HFFc6 (cell line): ENCODE measurements around the gene TNFAIP8L3. TPM values are rescaled to one million over a fixed set of nuclear protein-coding genes. Genes with fewer than 3 reads are reported as not detected.

Experiments
- DNase-seq: peaks from one replicate; pipeline ENCODE4 v3.0.0-alpha.2; 2018
- H3K27ac Mint-ChIP-seq: 2 replicates; pipeline ENCODE4 v1.8.0; 2020; ENCODE audit warnings: mild to moderate bottlenecking, mixed read lengths
- H3K27me3 Mint-ChIP-seq: 2 replicates; pipeline ENCODE4 v1.8.0; 2021; ENCODE audit warnings: mild to moderate bottlenecking, moderate library complexity, mixed read lengths; ENCODE audit not compliant: insufficient read depth
- H3K36me3 Mint-ChIP-seq: 2 replicates; pipeline ENCODE4 v1.8.0; 2021; ENCODE audit warnings: low read depth, mixed read lengths
- H3K4me1 Mint-ChIP-seq: 2 replicates; pipeline ENCODE4 v1.8.0; 2020; ENCODE audit warnings: low read depth, mixed read lengths
- H3K4me3 Mint-ChIP-seq: 2 replicates; pipeline ENCODE4 v1.8.0; 2020; ENCODE audit warnings: mild to moderate bottlenecking, moderate library complexity, mixed read lengths
- H3K9me3 Mint-ChIP-seq: 2 replicates; pipeline ENCODE4 v1.8.0; 2020; ENCODE audit warnings: mild to moderate bottlenecking, mixed read lengths
- total RNA-seq, 6 experiments: library from RNA; stranded (reverse); fragmentation: NEBNext Ultra II Directional; extraction: Animal tissue kit (Norgen Biotek cat#: 25700); gene quantifications; 2 replicates in 1 of 6; 3 replicates in 5 of 6; pipeline ENCODE4 v1.2.3, GENCODE V29; 2021
- TF ChIP-seq, protein P1 (sequence below): fragments of 200-600 bp; sonication (generic); IDR thresholded peaks from 2 replicates; pipeline ENCODE4 v1.5.0; 2021; ENCODE audit warnings: antibody characterized with exemption, mild to moderate bottlenecking

TNFAIP8L3 gene
- total RNA-seq, 6 experiments from 2014 or later: 0.17 to 0.57 (median 0.23) TPM

DNA sequence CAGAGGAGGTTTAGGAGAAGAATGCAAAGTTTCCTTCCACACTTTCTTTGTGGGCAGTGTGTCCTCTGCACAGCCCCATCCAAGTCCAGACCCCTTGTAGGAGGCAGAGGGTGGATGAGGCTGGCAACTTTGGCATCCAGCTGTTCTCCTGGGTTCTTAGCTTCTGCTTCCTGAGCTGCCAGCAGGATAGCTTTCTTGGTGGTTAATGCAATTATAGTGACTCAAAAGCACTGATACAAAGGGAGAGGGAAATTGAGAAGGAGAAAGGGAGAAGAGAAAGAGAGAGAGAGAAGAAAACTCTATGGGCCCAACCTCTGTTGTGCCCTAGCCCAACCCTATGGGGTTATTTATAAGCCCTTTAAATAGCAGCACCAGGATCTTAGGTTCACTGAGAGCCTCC, 4.5 kb upstream of the TNFAIP8L3 start:
- TF ChIP-seq, protein P1, sequence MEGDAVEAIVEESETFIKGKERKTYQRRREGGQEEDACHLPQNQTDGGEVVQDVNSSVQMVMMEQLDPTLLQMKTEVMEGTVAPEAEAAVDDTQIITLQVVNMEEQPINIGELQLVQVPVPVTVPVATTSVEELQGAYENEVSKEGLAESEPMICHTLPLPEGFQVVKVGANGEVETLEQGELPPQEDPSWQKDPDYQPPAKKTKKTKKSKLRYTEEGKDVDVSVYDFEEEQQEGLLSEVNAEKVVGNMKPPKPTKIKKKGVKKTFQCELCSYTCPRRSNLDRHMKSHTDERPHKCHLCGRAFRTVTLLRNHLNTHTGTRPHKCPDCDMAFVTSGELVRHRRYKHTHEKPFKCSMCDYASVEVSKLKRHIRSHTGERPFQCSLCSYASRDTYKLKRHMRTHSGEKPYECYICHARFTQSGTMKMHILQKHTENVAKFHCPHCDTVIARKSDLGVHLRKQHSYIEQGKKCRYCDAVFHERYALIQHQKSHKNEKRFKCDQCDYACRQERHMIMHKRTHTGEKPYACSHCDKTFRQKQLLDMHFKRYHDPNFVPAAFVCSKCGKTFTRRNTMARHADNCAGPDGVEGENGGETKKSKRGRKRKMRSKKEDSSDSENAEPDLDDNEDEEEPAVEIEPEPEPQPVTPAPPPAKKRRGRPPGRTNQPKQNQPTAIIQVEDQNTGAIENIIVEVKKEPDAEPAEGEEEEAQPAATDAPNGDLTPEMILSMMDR: no peak
- Mint-ChIP-seq H3K4me3 (no peak overlapping the region), H3K27ac (no peak overlapping the region), H3K36me3 (no peaks in the 10 kb centered on the region), H3K4me1 (peaks cover 39% of the 10 kb centered on the region), H3K9me3 (no peaks in the 10 kb centered on the region), H3K27me3 (peaks cover 35% of the 10 kb centered on the region)
- no peak for DNase-seq

- Mint-ChIP-seq H3K4me3 (no peak overlapping the region), H3K27ac (no peak overlapping the region), H3K9me3 (no peaks in the 10 kb centered on the region), H3K36me3 (no peaks in the 10 kb centered on the region), H3K27me3 (peaks cover 34% of the 10 kb centered on the region), H3K4me1 (peaks cover 30% of the 10 kb centered on the region)
- DNase-seq: no peak
- TF ChIP-seq, protein P1: no peak
Observed at GRCh38 chr15:51098331-51098619, 3.6 kb upstream of the TNFAIP8L3 start.

DNA sequence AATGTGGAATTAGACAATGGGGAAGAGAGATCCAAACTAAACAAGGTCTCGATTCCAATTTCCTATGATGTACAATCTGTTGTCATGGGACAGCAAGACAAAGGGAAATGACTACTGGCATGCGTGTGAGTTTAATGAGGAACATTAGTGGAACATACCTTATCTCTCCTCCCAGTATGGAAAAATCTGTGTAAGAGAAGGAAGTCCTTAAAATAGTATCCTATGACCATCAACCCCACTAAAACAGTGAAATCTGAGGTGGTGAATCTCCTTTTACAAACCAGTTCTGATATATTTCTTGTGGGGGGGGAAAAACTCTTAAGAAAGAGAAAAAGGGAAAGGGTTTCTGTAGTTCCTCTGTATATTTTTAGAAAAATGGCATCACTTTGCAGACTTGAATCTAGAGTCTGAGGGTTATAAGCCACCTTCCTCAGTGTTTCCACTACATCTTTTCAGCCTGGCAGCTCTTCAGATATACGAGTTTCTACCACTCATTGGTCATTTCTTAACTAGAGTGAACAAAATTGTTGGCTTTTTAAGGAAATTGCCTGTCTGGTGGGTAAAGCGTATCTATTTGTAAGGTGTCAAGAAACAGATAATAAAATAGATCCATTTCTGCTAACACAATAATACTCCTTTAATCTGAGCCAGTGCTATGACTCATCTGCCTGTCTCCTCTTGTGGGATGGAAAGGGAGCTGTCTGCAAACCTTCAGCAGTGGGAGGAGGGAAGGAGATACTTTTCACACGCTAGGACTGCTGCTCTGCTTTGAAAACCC, 3.0 kb upstream of the TNFAIP8L3 start:
- no peaks in the 10 kb centered on the region for H3K36me3 Mint-ChIP-seq
- H3K4me3 Mint-ChIP-seq: no peak overlapping the region
- H3K27me3 Mint-ChIP-seq: peaks cover 35% of the 10 kb centered on the region
- DNase-seq: peak; percentile 46
- no peaks in the 10 kb centered on the region for H3K9me3 Mint-ChIP-seq
- H3K4me1 Mint-ChIP-seq: peaks cover 24% of the 10 kb centered on the region
- TF ChIP-seq, protein P1: no peak
- H3K27ac Mint-ChIP-seq: no peak overlapping the region

DNA sequence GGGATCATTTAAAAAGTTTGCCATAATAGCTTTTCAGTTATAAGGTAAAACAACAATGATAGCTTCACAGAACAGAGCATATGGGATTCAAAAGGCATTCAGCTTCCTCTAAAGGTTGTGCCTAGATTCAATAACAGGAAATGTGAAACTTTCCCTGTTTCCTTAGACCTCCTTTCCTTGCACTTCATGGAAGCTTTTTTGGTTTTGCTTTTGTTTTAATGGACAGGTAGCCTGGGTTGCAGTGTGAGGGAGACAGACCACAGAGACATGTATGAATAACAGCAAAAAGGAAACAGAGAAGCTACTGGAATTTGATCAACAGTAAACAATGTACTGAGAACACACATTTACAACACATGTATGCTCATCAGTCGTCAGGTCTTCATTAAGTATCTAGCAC, 2.3 kb upstream of the TNFAIP8L3 start:
- H3K27ac Mint-ChIP-seq: no peak overlapping the region
- no peaks in the 10 kb centered on the region for H3K9me3 Mint-ChIP-seq
- DNase-seq: no peak
- TF ChIP-seq, protein P1: no peak
- peaks cover 34% of the 10 kb centered on the region for H3K27me3 Mint-ChIP-seq
- no peaks in the 10 kb centered on the region for H3K36me3 Mint-ChIP-seq
- H3K4me3 Mint-ChIP-seq: no peak overlapping the region
- peaks cover 20% of the 10 kb centered on the region for H3K4me1 Mint-ChIP-seq

GRCh38 chr15:51095681-51096331, 1.1 kb upstream of the TNFAIP8L3 start:
- Mint-ChIP-seq H3K27ac (no peak overlapping the region), H3K9me3 (no peaks in the 10 kb centered on the region), H3K27me3 (peaks cover 36% of the 10 kb centered on the region), H3K36me3 (no peaks in the 10 kb centered on the region), H3K4me1 (peaks cover 20% of the 10 kb centered on the region), H3K4me3 (no peak overlapping the region)
- no peak for DNase-seq
- TF ChIP-seq, protein P1: no peak
